NCI-H2227 treated with DMSO at 0.1 percent for 48 hours (cell line): ENCODE measurements around the gene FAM217B.
A peak's percentile ranks its signal among the peaks of the same experiment; 100 is the strongest.

Experiments used
- DNase-seq: peaks from one replicate; lab custom pipeline; 2025; lab: John Stamatoyannopoulos, UW

FAM217B gene, protein sequence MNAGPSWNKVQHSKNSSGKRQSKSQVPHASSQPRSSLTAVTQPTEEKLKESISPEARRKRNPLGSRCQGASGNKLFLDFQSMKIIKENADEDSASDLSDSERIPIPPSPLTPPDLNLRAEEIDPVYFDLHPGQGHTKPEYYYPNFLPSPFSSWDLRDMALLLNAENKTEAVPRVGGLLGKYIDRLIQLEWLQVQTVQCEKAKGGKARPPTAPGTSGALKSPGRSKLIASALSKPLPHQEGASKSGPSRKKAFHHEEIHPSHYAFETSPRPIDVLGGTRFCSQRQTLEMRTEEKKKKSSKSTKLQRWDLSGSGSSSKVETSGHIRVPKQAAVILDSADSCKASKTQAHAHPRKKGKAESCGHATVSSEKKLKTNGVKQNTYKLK

DNA sequence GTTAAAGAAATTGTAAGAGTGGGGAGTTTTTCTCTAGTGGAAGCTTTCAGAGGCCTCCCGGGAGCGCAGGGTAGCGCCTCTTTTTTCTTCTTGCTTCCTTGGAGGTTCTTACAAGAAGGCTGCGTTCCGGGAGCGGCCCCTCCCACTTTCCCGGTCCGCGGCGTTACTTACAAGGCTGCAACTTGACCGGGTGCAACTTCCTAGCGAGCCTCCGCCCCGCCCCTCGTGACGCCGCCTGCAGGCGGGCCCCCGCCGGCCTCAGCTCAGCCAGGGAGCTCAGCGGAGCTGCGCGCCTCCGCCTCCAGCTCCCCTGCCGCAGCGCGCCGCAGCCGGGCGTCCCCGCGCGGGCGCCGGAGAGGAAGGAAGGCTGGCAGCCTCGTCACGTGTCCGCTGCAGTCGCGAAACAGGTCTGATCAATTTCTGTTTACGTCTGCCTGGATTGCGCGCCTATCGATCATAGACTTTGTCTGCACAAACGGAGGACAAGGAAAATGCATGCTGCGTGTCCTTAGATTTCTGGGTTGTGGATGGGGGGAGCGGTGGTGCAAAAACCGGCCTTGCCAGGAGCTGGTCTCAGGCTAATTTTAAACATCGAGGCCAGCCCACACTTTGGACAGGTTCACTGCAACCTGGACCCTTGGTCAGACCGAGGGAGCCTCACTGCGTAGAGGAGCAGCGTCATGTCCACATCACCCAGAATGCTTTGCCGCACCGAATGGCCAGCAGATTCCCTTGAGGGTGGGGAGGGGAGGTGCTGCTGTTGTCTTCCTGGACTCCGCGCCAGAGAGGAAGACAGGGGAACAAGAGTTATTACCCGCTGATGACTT, at the start of gene FAM217B, which contains the start of gene PPP1R3D:
Gene FAM217B (plus strand): TSS at position 261 of the 827 bp plus-strand sequence. CDS start 3,555 bp downstream, outside the sequence.
Gene PPP1R3D (minus strand): TSS at position 177 of the 827 bp plus-strand sequence. CDS start 374 bp downstream, outside the sequence.
- DNase-seq, result peak; percentile 90

DNA sequence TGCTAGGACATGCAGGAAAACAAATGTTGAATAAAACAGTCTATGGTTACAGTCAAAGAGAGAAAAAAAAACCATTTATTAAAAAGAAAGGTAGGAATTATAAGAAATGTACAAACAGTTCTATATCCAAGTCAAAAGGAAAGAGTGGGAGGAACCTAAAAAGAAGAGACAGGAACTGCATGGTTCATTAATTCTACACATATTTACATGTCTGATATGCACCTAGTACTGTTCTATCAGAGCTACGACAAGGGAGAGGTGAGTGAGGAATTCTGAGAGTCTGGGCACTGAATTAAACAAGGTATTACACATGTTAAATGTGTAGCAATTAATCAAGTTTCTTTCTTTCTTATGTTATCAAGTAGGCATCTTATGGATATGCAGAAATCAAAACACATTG, 48.6 kb upstream of the FAM217B start:
- no peak for DNase-seq

DNA sequence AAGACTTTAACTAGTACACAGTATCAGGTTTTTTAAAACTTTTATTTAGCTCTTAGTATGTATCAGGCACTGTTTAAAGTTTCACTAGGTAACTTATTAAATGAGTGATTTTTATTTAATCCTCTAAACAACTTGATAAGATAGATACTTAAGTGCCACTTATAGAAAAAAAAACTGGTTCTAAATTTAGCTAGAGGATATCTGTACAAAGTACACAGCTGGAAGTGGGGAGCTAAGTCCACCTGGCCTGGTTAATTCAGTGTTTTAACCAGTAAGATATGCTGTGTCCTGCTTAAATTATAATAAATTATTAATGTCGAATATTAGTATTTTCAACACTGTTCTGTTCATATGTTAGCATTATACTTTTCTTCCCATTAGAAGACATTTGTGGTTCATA, 44.3 kb upstream of the FAM217B start:
- DNase-seq, result no peak

DNA sequence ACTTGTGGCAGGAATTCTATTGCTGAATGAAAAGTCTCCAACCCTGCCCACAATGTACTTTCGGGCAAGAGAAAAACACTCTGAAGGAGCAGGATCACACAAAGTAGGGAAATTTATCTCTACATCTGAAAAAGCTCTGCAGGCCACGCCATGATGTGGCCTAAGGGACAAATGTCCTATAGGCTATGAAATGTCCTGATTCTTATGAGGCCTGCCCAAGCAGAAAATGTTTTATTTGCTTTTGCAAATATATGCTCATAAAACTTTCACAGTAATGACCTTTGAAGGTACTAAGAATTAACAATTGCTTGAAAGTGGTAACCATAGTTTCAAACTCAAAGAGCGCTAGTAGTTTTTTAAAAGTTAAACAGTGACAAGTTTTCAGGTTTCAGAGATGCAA, 37.7 kb upstream of the FAM217B start:
- DNase-seq, result no peak

DNA sequence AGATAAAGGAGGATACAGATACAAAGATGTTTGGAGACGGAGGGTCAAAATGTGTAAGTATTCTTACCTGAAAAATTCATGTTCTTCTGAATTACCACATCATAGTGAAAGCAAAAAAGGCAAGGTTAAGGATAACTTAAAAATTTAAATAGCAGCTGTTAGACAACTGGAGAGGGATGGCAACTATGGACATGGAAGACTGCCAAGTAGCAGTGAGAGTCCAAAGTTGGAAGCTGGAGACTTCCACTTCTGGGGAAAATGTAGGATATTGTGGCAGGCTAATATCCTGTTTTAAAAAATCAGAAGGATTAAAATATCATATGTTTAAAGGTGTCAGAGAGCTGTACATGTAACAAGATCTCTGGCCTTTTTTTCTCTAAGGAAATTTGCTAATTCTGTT, 36.6 kb upstream of the FAM217B start:
- no peak for DNase-seq

DNA sequence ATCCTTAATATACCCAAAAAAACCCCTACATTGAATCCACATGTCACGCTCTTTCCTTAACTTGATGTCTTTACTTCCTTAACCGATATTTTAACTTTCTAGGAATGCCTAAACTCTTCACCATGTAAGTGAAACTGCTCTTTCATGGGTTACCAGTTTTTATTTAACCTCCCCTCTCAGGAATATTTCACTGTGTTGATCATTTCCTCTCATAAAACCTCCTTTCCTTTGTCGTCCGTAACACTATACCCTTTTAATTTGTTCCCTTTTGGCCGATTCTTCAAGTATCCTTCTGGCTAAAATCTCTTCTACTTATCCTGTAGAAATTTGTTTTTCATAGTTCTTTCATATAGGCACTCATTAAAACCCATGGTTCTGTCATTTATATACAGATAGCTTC, 31.3 kb upstream of the FAM217B start:
- DNase-seq, result no peak

DNA sequence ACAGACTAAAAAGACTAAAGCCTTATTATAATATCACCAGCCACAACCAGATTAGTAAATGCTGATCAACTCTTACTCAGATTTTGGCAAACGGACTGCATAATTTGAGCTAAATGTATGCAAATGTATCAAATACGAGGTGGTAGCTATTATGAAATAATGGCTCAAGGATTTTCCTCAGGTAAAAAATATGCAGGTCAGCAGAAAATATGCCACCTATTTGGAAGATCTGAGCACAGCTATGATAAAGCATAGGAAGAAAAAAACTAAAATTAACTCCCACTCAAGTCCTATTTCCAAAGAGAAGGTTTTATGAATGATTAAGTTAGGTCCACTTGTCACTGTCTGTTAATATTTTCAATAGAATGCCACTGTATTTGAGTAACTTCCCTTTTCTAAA, 29.1 kb upstream of the FAM217B start:
- DNase-seq, result no peak

DNA sequence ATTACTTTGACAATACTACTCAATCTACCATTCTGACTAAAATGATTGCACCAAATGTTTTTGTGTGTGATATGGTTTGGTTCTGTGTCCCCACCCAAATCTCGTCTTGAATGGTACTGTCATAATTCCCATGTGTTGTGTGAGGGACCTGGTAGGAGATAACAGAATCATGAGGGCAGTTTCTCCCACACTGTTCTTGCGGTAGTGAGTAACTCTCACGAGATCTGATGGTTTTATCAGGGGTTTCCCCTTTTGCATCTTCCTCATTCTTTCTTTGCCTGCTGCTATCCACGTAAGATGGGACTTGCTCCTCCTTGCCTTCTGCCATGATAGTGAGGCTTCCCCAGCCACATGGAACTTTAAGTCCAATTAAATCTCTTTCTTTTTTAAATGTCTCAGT, 27.6 kb upstream of the FAM217B start:
- no peak for DNase-seq

DNA sequence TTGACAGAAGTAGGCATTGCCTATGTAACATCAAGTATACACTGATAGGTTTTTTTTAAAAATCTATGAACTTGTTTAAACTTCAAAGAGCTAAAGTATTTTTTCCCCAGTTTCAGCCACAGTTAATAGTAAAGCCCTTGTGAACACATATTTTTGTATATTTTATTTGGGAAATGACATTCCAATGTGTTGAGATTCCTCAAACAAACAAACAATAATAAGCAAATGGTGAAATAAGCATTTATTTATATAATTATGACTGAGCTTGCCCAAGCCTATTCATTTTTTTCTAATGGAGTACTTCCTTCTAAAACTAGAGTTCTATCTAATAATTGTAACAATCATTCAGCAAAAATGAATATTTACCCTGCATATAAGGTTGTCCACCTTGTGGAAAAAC, 19.2 kb upstream of the FAM217B start:
- DNase-seq, result no peak

DNA sequence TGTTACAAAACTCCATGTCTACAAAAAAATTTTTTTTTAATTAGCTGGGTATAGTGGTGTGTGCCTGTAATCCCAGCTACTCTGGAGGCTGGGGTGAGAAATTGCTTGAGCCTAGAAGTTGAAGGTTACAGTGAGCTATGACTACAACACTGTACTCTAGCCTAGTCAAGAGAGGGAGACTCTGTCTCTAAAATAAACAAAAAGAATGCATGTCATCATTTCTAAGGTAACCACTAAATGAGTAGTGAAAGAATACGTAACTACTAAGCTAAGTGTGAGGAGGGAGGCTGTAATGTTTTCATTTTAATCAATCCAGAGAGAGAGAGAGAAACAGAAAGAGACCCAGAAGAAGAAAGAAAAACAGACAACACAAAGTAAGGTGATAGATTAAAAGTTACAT, 16.7 kb upstream of the FAM217B start:
- DNase-seq, result no peak

DNA sequence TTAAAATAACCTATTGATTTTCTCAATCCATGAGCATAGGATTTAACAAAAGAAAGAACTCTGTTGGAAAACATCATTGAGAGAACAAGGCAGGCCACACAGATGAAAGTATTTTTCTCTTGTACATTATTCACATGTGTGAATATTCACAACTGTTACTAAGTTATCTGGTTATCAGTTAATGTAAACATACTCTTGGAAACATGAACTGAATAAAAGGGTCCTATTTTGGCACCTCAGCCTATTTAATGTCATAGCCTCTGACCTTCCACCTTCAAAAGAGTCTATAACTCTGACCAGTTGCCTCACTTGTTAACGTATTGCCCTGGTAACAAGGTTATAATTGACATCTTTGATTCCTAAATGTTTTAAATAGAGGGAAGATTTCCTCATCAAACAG, 14.8 kb upstream of the FAM217B start:
- DNase-seq, result no peak

DNA sequence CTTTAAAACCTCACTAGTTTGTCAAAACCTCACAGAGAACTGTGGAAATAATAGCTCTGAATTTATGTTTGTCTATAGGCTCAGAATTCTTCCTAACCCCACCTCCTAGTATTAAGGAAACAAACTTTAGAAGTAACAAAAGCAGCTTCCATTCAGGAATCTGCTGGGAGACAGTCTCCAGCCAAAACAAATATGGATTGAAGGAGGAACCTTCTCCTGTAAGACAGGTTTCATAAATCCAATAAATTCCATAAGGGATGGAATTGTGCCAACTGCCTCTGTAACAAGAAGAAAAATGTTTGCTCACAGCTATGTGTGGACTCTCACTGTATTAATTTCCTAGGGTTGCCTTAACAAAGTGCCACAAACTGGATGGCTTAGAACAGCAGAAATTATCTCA, 14.3 kb upstream of the FAM217B start:
- peak; percentile 42 for DNase-seq

DNA sequence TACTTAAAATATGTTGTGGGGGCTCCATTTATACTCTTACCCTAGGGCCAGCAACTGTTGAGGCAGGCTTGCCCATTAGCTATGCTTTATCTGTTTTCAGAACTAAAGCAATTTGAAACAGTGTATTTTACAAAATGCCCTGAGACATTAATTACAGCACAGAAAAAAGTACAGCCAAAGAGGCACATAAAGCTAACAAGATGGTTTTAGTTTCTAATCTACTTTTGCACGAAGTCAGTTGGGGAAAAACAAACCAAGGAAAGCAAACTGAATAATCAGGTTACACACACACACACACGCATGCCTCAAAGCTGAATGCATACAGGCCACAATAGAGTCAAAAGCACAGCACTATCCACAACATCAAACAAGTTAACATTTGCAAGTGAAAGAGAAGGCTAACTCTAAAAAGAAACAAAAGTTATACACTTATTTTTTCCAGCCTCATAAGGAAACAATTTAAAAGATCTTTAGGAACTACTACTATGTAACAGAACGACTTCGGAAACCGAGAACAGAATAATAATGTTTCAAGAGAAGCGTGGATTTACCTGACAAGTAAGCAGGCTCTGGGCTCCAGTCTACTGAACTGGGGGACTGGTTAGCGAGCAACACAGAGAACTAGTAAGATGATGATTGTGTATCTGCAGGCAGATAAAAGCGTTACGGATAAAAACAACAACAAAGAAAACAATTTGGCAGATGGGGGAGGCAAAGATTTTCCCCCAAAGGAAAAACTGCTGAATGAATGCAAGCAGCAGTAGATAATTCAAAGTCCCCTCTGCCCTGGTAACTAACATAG, 8.5 kb upstream of the FAM217B start:
- no peak for DNase-seq

DNA sequence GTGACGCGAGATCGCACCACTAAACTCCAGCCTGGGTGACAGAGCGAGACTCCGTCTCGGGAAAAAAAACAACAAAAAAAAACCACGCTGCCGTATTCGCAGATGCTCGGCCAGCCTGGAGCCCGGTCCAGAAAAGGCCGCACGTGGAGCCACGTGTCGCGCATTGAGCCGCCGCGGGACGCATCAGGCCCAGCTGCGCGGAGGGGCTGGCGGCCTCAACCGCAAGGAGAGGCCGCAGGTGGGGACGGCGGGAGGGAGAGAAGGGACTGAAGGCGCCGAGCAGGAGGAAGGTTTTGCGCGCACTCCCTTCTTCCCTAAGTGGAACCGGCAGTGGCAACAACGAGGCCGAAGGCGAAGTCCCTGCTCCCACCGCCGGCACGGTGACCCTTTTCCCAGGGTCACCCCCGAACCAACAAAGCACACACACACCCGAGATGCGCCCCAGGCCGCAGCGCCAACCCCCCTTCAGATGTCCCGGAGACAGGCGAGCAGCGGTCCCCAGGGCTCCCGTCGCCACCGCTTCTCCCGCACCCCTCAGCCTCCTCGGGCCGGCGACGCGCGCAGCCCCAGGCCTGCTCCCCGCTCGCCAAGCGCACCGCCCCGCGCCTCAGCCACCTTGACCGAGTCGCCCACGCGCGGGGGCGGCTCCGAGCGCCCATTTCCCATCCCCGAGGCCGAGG, 7.4 kb upstream of the FAM217B start:
- no peak for DNase-seq

DNA sequence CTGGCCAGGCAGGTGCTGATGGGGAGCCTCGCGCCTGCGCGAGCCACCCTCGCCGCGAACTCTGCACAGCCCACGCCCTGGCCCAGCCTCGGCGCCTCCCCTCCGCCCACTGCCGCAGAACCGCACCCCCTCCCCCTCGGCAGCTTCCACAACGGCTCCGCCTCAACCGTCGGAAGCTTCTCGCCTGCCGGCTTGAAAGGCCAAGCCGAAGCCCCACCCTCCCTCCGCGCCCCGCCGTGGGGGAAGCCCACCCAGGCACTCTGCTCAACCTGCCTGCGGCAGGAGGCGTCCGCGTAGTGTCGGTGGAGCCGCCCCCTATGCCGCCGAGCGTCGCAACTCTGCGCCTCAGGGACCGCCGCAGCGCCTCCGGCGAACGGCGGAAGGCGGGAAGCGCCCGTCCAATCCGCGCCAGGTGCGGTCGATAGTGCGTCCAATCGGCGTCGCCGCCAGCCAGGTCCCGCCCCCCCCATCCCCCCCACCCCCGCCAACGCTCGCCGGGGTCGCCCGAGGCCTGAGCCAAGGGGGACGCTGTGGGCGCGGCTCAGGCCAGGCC, 6.8 kb upstream of the FAM217B start, which contains the start of gene SYCP2:
Gene SYCP2 (minus strand): TSS at position 342 of the 553 bp plus-strand sequence. CDS start 11,224 bp downstream, outside the sequence.
- DNase-seq, result peak; percentile 96

DNA sequence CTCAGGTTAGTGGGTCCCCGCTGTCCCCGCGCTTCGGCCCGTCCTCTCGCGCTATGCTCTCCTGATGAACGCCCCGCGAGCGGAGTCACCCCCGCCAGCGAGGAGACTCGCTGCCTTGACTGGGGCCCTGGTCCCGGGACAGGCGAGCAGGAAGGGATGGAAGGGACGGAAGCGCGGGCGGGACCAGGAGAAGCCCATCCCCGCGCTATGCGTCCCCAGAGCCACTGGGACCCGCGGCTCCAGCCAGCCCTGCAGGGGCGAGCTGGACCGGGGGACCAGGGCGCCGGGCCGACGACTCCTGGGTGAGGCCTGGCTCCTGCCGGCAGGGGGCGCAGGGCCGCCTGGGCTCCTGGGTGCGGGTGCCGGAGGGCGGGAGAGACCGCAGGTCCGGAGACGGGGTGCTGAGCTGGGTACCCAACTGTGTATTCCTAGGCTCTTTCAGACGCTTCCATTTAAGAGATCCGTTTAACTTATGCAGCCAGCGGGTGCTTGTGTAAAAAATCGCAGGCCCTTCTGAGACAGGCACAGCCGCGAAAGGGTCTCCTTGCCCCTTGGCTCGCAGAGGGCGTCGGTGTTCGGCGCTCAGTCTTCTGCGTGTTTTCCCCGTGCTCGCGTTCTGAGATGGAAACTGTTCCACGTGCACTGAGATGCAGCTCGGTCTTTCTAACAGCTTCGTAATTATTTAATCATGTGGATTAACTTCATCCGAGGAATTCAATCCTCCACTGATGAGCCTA, 6.2 kb upstream of the FAM217B start:
- DNase-seq, result peak; percentile 91

DNA sequence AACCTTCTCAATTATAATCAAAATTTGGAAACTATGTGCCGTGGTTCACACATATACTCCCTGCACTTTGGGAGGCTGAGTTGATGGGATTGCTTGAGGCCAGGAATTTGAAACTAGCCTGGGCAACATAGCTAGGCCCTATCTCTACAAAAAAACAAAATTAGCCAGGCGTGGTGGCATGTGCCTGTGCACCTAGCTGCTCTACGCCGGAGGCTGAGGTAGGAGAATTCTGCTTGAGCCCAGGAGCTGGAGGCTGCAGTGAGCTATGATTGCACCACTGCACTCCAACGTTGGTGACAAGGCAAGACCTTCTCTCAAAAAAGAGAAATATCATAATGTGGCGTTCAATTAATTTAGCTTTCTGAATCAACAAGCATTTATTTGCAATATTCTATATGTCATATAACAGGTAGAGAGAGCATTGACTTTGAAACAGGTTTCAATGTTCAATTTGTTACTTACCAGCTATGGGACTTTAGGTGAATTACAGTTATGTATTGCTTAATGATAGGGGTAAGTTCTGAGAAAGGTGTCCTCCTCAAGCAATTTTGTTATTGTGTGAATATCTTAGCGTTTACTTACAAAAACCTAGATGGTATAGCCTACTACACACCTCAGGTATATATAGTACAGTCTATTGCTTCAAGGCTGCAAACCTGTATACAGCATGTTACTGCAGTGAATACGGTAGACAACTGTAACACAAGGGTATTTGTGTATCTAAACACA, 4.6 kb upstream of the FAM217B start:
- no peak for DNase-seq

DNA sequence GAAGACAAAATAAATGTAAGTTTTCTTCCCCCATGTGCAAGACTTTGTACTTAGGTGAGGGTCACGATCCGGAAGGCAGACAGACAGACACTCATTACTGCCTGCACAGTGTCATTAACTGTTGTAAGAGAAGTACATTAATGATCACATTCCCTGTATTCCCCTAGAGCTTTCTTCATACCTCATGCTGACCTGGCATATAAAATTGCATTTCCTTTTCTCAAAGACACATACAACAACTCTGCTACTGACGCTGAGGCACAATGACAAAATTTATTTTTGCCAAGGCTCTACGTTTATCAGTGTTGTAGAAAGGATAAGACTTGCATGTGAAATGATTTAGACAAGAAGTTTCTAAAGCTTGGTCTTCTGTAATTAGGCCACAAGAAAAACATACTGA, 3.8 kb upstream of the FAM217B start:
- DNase-seq, result no peak

DNA sequence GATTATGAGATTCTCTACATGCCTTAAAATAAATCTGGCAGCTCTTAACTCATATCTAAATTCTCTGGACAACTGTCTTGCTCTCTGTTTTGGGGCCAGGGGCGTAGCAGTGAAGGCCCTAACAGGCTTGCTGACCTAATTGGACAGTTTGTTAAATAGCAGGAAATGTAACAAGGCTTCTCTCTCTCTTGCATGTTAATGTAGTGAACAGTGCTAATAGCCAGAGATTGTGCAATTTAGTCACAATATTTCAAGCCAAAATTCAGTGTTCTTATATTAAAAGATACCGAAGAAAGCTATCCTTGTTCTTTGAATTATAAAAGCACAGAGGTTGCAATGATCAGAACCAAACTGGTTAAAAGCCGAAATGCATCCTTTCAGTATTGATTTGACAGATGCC, 3.0 kb upstream of the FAM217B start:
- DNase-seq, result no peak

DNA sequence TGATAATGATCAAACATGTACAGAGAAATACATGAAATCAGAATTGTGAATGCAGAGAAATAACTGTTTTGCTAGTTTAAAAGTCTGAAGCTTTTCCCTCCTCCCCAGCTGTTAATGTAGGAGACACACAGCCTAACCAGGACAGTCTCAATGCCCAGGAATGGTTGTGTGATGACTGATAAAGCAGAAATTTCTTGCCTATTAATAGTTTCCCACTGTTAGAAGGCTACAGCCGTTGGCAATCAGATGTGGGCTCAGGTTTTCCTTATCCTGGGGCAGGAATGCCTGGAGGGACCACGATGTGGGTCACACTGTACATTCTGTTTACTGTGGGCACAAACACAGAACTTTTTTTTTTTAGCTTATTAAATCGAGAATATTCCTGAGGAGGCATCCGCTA, 2.0 kb upstream of the FAM217B start:
- DNase-seq, result no peak
